HG03378 (cell line): Measurements from ENCODE around the gene CFAP65.

Source experiments
- ATAC-seq: cut with Tn5 transposase; IDR thresholded peaks from one replicate; pipeline ENCODE4 v1.9.1; 2021; ENCODE audit warnings: mild to moderate bottlenecking, moderate library complexity; ENCODE audit not compliant: unreplicated experiment

Gene CFAP65

GRCh38 chr2:219034823-219035222 lies 6.5 kb downstream of the CFAP65 start:
- ATAC-seq, result no peak

- no peak for ATAC-seq
Observed at GRCh38 chr2:219032051-219032745, 9.1 kb downstream of the CFAP65 start.

GRCh38 chr2:219031005-219031738 lies 10.1 kb downstream of the CFAP65 start:
- ATAC-seq, result no peak

- ATAC-seq, result no peak
Observed at GRCh38 chr2:219030177-219030940, 11.0 kb downstream of the CFAP65 start.

- no peak for ATAC-seq
Observed at GRCh38 chr2:219029829-219030165, 11.5 kb downstream of the CFAP65 start.

GRCh38 chr2:219028996-219029828 lies 12.1 kb downstream of the CFAP65 start:
- no peak for ATAC-seq

- ATAC-seq, result no peak
Observed at GRCh38 chr2:219028141-219028540, 13.2 kb downstream of the CFAP65 start.

GRCh38 chr2:219027511-219028055 lies 13.7 kb downstream of the CFAP65 start:
- ATAC-seq, result no peak

GRCh38 chr2:219026946-219027345 lies 14.4 kb downstream of the CFAP65 start:
- ATAC-seq, result no peak

- ATAC-seq, result no peak
Observed at GRCh38 chr2:219025637-219026585, 15.4 kb downstream of the CFAP65 start.

GRCh38 chr2:219024059-219024458 lies 17.3 kb downstream of the CFAP65 start:
- ATAC-seq, result no peak

GRCh38 chr2:219023045-219023605 lies 18.2 kb downstream of the CFAP65 start:
- ATAC-seq, result no peak

- no peak for ATAC-seq
Observed at GRCh38 chr2:219022616-219023015, 18.7 kb downstream of the CFAP65 start.

- ATAC-seq, result no peak
Observed at GRCh38 chr2:219022041-219022440, 19.3 kb downstream of the CFAP65 start.

- ATAC-seq, result no peak
Observed at GRCh38 chr2:219021591-219021990, 19.7 kb downstream of the CFAP65 start.

GRCh38 chr2:219020604-219021365 lies 20.5 kb downstream of the CFAP65 start:
- ATAC-seq, result no peak

- no peak for ATAC-seq
Observed at GRCh38 chr2:219019436-219019835, 21.9 kb downstream of the CFAP65 start.

GRCh38 chr2:219018726-219019125 lies 22.6 kb downstream of the CFAP65 start:
- no peak for ATAC-seq
